CD1c-positive myeloid dendritic cell (primary cell): ENCODE measurements around the gene APCS.

ENCODE experiments used
- DNase-seq: peaks from one replicate; pipeline ENCODE4 v3.0.0-alpha.2; 2016; ENCODE audit errors: extremely low spot score

APCS gene, protein sequence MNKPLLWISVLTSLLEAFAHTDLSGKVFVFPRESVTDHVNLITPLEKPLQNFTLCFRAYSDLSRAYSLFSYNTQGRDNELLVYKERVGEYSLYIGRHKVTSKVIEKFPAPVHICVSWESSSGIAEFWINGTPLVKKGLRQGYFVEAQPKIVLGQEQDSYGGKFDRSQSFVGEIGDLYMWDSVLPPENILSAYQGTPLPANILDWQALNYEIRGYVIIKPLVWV

DNA sequence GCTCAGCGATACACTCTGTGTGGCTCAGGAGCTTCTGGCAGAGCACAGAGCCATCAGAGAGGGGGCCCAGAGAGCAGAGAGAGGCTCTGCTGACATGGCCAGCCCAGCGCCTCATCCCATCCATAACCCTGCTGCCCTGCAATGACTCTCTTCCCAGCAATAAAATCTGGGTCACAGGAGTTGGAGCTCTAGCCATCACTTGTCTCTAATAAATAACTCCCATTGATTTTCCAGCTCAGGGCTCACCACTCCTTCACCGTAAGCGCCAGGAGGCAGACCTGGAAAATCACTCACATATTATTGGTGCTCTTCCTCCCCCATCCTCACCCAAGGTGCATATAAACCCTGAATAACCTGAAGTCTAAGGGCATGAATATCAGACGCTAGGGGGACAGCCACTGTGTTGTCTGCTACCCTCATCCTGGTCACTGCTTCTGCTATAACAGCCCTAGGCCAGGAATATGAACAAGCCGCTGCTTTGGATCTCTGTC lies at the start of gene APCS:
Gene APCS (plus strand): TSS at position 366 of the 491 bp plus-strand sequence. CDS start 96 bp downstream, at position 462.
- DNase-seq, result no peak

DNA sequence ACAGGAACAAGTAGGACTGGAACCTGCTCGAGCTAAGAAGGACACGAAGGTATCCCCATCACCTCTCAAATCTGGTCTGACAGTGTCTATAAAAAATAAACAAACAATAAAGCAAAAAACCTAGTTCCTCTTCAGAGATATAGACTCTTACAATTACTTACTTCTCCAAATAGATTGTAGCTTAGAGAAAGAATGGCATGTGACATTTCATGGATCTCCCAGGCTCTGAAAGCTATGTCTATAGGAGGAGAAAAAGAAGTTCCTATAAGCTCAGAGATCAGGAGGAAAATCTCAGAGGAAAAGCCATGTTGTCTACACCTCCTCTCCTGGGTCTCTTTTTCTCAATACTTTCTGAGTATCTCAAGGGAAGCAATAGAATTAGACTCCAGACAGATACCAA lies 39.5 kb upstream of the APCS start:
- peak; percentile 8 for DNase-seq

DNA sequence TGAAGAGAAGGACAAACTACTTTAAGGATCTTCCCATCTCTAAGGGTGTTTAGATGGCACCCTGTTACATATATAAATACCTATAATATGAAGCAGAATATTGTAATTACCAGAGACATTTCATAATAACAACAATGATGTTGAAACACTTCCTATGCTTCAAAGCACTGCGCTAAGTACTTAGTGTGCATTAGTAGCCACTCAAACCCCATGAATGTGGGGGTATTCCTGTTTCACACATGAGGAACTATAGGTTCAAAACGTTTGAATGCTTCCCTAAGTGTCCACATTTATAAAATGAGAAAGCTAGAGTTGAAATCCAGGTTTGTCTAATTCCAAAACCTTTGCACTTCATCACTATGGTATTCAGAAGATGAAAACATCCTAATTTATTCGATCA lies 33.4 kb upstream of the APCS start:
- DNase-seq, result peak; percentile 25

DNA sequence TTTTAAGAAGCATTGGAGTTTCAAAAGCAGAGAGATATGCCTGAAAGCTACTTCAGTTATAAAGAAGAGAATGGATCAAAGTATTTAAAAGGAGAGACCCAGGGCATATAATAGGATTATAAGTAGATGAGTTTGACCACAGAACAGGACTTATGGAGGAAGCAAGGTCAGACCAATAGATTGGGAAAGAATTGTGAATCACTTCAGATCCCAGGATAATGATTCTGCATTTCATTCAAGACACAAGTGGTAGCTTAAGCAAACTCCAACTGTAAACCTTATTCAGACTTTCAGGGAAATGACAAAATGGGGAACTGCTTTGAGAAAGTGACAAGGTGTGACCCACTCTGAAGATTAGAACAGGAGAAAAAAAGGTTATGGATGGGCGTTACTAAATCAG lies 32.9 kb upstream of the APCS start:
- DNase-seq, result peak; percentile 5

DNA sequence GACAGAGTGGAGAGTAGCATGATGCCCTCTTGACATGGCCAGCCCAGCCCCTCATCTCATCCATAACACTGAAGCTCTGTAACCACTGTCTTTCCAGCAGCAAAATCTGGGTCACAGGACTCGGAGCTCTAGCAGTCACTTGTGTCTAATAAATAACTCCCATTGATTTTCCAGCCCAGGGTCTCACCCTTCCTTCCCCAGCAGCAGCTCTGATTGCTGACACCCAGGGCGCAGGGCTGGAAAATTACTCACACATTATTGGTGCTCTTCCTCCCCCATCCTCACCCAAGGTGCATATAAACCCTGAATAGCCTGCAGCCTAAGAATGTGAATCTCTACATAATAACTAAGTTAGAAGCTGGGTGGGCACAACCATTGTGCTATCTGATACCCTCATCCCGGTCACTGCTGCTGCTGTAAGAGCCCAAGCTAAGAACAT lies 30.7 kb upstream of the APCS start:
- DNase-seq, result no peak

DNA sequence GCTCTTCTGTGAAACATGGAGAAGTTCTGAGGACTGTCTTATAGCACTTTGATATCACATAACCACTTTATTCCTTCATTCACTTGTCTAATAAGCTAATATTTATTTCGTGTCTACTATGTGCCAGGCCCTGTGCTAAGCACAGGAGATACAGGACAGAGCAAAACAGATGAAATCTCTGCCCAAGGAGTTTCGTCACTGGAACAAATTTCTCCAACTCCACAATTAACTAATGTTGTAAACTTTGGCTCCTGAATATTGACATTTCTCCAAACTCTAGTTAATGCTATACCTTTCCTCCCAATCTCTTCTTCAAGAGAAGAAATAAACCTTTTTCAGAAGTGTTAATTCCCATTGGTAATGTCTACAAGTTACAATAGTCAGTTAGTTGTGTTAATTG lies 27.0 kb upstream of the APCS start:
- DNase-seq, result no peak

DNA sequence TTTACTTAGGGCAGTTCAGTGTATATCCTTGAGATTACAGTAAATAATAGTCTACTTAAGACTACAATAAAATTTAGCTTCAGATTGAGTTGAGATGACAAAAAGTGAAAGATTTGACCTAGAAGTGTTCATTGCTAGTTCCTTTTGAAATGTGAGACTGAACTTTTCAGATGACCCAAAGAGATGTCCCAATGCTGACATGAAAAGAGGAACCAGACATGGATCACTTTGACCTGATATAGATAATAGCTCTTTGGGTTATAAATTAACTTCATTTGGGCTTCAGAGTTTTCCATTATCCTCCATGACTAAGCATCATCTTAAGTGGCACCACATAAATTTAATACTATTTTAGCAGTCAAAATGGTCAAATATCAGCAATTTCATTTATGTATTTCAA lies 26.1 kb upstream of the APCS start:
- peak; percentile 17 for DNase-seq

DNA sequence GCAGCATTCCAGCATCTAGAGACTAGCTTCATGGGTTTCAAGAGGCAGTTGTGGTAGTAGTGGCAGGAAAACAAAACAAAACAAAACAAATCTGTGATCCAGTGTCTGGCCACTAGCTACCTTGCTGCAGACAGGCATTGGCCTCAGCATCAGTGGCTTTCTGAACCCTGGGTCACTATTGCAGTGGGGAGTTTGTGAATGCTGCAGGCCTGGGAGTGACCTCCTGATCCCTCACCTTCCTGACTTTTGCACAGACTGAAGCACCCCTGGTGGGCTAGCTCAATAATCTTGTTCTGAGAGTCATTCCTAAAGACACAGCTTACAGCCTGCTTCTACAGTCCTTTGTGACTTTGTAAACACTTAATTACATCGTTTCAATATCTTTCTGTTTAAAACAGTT lies 24.9 kb upstream of the APCS start:
- no peak for DNase-seq

DNA sequence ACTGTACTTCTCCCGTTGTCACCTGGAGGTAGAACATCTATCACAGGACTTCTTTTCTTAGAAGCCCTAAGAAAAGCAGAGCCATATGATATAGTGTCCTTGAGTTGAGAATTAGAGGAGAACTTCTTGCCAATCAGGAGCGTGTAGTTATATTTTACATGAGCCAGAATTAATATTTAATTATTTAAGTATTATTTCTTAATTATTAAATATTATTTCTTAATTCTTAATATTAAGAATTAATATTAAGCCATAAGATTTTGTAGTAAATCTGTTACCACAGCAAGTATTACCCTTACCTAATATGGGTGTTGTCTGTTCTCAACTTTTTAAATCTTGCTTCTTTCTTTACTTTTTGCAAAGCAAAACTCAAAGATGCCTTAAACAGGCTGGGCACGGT lies 10.2 kb upstream of the APCS start:
- DNase-seq, result no peak

DNA sequence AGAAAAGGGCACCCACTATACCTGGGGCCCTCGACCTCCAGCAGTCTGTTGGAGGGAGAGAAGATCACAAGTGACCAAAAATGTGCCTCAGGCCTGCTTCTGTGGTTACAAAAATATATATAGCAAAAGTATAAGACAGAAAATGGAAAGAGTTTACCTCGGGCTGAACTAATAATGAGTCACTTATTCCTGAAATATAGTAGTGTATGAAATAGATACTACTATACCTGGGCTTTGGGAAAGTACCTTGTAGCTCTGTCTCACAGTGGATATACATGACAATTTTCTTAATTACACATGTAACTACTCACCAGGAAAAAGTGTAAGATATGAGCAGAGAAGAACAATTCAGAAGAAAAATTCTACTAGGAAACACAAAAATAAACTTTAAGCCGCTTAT lies 7.3 kb upstream of the APCS start:
- DNase-seq, result no peak

DNA sequence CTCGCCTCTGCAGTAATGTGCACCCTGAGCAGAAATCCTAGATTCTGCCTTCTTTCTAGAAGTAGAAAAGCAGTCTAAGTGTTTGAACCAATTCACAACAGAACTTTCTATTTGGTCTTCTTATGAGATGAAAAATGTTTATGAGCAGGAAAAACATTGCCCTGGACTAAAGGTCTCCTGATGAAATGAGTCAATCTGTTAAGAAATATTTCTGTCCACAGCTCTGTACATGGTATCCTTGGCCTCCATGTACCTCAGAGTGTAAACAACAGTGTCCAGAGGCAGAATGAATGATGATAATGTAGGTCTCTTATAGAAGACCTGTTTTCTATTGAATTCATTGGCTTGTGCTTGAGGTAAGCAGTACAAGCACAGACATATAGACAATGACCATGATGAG lies 6.2 kb upstream of the APCS start:
- DNase-seq, result no peak

DNA sequence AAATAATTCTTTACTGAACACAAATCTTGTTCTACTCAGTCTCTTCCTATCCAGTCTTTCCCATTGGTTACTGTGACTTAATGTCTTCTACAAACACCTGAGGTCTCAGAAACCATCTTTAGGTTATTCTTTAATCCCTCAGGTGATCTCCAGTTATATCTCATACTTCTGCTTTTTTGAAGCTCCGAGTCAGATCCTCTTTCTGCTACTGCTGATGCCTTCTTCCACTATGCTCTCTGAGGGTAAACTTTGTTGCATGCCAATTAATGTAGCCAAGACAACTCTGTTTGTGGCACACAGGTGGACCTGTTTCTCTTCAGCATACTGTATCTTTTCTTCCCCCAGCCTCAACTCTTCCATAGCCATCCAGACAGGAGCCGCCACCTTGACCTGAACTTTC lies 3.1 kb upstream of the APCS start:
- no peak for DNase-seq

DNA sequence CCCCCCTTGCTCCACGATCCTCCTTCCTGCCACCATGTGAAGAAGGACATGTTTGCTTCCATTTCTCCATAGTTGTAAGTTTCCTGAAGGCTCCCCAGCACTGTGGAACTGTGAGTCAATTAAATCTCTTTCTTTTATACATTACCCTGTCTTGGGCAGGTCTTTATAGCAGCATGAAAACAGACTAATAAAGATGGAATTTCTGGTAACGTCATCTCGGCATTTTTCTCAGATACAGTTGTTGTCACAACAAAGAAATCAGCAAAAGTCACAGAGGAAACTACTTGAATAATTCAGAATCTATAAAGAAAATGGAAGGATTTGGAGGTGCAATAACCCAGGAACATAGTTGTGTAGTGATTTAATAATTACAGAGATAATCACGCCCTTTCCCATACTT lies 4.4 kb downstream of the APCS start:
- no peak for DNase-seq

DNA sequence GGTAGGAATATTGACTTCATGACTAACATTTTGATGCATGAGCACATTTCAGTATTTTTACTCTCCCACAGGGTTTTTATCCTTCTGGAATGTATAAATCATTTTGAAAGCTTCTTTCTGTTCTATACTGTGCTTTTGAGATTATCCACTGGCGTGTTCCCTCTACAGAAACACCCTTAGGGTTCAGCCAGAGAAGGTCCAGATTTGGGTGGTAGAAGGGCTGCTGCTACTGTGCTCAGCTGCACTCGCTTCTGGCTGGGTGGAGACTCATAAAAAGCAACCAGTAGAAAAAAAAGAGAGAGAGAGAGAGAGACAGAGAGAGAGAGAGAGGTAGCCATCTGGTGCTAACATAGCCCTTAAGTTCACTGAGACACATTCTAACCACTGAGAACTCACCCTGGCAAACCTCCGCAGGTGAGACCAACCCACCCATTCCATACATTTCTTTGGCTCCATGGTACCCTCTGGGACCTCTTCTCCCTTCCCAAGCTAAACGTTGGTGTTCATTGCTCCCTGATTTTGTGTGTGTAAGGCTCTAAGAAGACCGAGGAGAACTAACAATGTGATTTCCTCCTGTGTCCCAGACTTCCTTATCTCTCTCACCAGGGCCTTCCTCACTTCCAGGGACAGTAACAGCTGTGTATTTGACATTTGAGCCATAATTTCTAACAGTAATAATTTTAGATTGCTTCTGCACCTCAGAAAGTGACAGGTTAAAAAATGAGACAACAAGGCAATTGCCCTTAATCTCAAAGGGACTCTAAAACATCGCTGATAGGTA lies 7.2 kb downstream of the APCS start:
- DNase-seq, result no peak

DNA sequence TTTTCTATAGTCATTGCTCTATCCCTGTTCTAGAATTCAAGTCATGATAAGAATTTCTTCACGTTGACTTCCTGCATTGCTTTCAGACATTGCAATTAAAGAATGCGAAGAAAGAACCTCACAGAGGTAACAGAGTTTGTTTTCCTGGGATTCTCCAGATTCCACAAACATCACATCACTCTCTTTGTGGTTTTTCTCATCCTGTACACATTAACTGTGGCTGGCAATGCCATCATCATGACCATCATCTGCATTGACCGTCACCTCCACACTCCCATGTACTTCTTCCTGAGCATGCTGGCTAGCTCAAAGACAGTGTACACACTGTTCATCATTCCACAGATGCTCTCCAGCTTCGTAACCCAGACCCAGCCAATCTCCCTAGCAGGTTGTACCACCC lies 10.6 kb downstream of the APCS start:
- DNase-seq, result no peak

DNA sequence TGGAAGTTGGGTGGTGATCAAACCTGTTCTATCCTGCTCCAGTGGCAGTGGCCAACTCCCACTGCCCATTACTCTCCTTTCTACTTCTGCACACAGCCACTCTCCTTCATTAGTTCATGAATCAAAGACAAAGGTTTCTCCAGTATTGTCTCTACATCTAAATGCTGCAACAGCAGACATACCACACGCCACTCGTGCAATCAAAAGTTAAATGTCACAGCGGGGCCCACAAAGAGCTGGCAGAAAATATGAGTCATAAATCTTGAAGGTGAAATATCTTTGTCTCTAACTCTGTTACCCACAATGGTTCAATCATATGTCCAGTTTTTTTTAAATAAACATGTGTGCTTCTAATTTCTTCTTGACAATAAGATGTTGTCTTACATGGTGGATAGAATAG lies 13.3 kb downstream of the APCS start:
- DNase-seq, result no peak

DNA sequence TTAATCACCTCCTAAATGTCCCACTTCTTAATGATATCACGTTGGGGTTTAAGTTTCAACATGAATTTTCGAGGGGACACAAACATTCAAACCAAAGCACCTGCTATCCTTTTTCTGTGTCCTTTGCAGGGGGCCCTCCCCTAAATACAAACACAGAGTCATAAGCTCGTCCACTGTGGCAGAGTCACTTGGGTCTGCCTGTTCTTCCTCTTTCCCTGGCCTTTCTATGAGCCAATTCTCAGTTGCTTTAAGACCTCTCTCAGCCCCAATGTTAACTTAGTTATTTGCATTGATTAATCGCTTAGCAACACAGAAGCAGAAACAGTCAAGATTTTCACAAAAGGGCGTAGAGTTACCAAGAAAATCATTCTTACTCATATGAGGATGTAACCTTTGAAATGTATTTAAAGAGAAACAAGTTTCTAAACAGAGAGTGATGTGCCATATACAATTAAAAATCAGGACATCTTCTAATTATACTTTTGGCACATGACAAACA lies 14.9 kb downstream of the APCS start:
- DNase-seq, result peak; percentile 41

DNA sequence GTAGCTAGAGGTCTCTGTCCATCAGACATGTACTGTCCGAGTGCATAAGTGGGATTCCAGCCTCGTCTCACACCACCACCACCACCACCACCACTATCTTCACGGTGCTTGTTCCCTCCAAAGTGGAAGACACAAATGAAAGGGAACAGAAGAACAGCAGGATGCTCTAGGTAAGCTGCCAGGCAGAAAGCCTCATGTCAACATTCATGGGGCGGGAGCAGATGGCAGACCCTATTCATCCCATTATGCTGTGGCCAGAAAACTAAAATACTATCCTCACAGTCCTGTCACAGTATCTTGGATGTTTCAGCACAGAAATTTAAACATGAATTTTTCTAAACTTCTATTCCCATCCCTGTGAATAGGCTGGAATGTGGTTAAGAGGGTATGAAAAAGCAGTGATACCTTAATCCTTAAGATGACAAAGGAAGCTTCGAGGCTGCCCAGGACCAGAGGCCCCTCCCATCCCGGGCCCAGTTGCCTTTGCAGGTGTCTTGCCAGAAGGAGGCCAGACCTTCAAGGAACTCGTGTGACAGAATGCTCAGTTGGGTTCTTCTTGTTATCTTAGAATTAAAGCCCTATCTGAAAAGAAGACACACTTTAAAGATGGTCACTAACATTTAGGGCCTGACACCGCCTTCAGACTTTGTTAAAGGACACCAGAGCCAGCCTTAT lies 24.7 kb downstream of the APCS start:
- DNase-seq, result no peak

DNA sequence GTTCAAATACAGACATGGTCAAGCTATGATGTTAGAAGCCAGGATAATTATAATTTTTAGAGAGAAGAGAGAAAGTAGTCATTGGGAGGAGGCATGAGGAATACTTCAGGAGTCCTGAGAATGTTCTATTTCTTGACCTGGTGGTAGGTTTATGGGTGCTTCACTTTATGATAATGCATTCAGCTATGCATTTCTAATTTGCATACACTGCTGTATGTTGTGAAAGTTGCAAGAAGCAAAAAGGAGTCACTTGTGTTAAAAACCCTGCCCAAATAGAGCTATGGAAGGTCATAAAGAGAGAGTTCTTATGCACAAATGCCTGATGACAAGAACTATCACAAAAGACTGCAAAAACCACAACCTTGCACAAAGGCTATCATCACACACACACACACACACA lies 45.3 kb downstream of the APCS start:
- DNase-seq, result no peak
